GM18505 (cell line): ENCODE results near the gene LSG1.
"Not testable (repeated sequence)": the region's sequence is repeated elsewhere in the genome, so short reads cannot be mapped to it uniquely, and the experiment has no call there.

Source experiments
- ATAC-seq: cut with Tn5 transposase; IDR thresholded peaks from one replicate; pipeline ENCODE4 v1.9.1; 2021; ENCODE audit not compliant: unreplicated experiment
- POLR2A ChIP-seq: IDR thresholded peaks from 4 replicates; pipeline ENCODE4 v1.6.1; 2011; ENCODE audit warnings: borderline replicate concordance; ENCODE audit not compliant: insufficient read depth, insufficient read length; ENCODE audit errors: extremely low read depth

The LSG1 gene

GRCh38 chr3:194608981-194609380 is 63.0 kb downstream of the LSG1 start:
- ATAC-seq, result no peak
- TF ChIP-seq POLR2A, result no peak

- TF ChIP-seq POLR2A, result no peak
- no peak for ATAC-seq
These were observed 64.2 kb downstream of the LSG1 start for GRCh38 chr3:194607592-194608389.

GRCh38 chr3:194606941-194607340 is 65.0 kb downstream of the LSG1 start:
- no peak for ATAC-seq
- TF ChIP-seq POLR2A, result no peak

- ATAC-seq, result no peak
These were observed 65.8 kb downstream of the LSG1 start for GRCh38 chr3:194606163-194606562.

GRCh38 chr3:194605314-194605713 is 66.7 kb downstream of the LSG1 start:
- not testable (repeated sequence) for ATAC-seq

More at GRCh38 chr3:194606163-194606562, 65.8 kb downstream of the LSG1 start:
- no peak for TF ChIP-seq POLR2A

- TF ChIP-seq POLR2A, result no peak
- ATAC-seq, result no peak
These were observed 67.2 kb downstream of the LSG1 start for GRCh38 chr3:194604837-194605236.

- no peak for ATAC-seq
- no peak for TF ChIP-seq POLR2A
These were observed 67.9 kb downstream of the LSG1 start for GRCh38 chr3:194604126-194604525.

- no peak for TF ChIP-seq POLR2A
- ATAC-seq, result no peak
These were observed 69.3 kb downstream of the LSG1 start for GRCh38 chr3:194602669-194603171.

- no peak for ATAC-seq
- TF ChIP-seq POLR2A, result no peak
These were observed 73.0 kb downstream of the LSG1 start for GRCh38 chr3:194598771-194599557.

GRCh38 chr3:194596906-194597305 is 75.1 kb downstream of the LSG1 start:
- no peak for TF ChIP-seq POLR2A
- ATAC-seq, result no peak

- no peak for TF ChIP-seq POLR2A
- no peak for ATAC-seq
These were observed 78.9 kb downstream of the LSG1 start for GRCh38 chr3:194592798-194593752.
